KOPT-K1 (cell line): ENCODE results near the gene DPYSL5.
"Not testable (repeated sequence)": the region's sequence is repeated elsewhere in the genome, so short reads cannot be mapped to it uniquely, and the experiment has no call there.

ENCODE experiments used
- H3K27ac ChIP-seq: fragments of 200-600 bp; sonication (generic); 2 replicates; pipeline ENCODE4 v1.5.1; 2016; ENCODE audit warnings: antibody characterized with exemption, mild to moderate bottlenecking, low read depth, low read length; ENCODE audit not compliant: poor library complexity, severe bottlenecking
- H3K36me3 ChIP-seq: fragments of 200-600 bp; sonication (generic); 2 replicates; pipeline ENCODE4 v1.5.1; 2017; ENCODE audit warnings: antibody characterized with exemption, mild to moderate bottlenecking, low read length, moderate library complexity; ENCODE audit not compliant: insufficient read depth
- H3K9me3 ChIP-seq: fragments of 200-600 bp; sonication (generic); 2 replicates; pipeline ENCODE4 v1.5.1; 2017; ENCODE audit warnings: antibody characterized with exemption, low read length, mild to moderate bottlenecking; ENCODE audit not compliant: insufficient read depth, poor library complexity, severe bottlenecking

The DPYSL5 gene

DNA sequence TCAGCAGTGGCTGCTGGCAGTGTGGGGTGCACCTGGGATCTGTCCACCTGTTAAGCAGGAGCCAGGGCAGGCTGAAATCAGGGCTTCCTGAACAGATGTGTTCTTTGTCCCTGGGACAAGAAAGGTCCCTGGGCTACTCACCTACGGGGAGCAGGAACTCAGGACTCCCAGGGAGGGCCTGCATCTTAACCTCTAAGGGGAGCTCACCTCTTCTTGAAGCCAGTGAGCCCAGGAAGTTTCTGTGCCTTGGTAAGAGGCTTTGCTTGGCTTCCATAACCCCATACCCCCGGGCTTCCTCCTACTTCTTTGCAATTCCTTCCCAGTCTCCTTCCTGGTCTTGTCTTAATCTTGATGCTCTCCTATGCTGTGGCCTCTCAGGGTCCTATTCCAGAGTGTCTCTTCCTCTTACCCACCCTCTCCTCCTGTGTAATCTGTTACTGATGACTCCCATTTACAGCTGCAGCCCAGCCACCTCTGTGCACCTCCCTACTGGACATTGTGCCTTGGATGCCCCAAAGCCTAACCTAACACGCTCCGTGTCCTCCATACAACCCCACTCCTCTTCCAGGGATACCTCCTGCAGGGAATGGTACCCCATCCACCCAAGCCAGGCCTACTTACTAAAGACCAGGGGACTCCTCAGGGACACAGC, 66.9 kb downstream of the DPYSL5 start:
- Histone ChIP-seq H3K36me3 (no peaks in the 10 kb centered on the region), H3K27ac (no peak overlapping the region), H3K9me3 (peaks cover 7% of the 10 kb centered on the region)

DNA sequence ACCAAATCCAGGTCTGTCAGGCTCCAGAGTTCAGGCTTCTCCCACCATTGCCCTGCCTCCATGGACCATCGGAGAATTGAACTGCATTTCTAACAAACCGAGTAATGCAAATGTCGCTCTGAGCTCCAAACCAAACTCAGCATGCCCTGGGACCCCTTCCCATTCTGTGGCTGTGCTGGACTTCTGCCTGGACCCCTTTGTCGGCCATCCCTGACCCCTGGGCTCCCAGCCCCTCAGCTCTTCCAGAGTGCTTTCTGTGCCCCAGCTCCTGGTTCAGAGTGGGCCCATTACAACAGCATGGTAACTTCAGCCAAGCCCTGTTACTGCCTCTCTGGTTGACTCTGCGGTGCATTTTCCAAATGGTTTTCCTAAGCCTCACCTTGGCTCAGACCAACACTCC, 67.4 kb downstream of the DPYSL5 start:
- H3K9me3 ChIP-seq: peaks cover 4% of the 10 kb centered on the region
- H3K27ac ChIP-seq: no peak overlapping the region
- no peaks in the 10 kb centered on the region for H3K36me3 ChIP-seq

DNA sequence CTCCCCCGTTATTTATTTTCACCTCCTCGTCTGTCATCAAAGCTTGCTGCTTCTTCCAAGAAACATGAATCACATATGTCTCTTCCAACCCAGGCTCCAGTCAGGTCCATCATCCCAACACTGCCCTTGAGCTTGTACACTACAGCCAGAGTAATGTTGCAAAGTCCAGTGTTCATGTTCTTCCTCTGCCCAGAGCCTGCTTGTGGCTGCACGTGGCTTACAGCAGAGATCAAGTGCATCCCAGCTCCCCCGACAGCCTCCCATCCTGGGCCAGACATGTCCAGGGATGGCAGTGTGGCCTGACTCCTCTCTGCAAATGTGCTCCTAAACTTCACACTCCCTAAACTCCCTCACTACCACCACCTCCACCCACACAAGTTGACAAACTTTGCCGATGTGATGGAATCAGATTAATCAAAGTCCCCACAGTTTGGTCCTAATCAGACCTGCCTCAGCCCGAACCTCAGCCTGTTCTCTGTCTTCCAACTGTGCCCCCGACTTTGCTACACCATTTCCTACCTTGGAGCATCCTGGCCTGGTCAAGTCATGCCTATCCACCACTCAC, 68.3 kb downstream of the DPYSL5 start:
- Histone ChIP-seq H3K36me3 (no peaks in the 10 kb centered on the region), H3K27ac (no peak overlapping the region), H3K9me3 (no peaks in the 10 kb centered on the region)

DNA sequence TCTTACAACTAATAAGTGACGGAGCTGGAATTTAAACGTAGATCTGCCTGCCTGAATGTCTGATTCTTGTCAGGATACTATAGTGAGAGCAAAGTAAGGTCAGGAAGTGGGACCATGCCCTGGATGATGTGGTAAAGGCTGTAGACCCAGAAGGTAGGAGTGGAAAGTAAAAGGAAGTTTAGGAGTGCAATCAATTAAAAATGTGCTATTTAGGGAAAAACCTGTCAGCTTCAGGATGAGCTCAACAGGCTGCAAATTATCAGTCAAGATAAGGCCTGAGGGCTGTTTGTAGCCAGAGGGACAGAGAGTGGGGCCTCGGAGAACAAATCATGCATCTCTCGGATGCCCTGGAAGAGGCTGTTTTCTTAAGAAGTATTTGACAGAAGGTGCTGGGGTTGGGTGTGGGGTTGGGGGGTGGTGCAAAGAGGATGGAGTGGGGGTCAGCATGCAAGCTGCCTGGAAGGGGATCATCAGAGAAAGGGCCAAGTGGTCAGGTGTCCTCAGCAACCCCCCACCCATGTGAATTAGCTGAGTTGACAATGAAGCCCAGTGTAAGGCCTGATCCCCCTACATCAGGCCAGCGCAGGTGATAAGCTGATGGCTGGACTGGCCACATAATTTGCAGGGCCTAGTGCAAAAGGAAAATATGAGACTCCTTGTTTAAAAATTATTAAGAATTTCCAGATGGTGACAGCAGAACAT, 69.4 kb downstream of the DPYSL5 start:
- no peak overlapping the region for H3K27ac ChIP-seq
- no peaks in the 10 kb centered on the region for H3K36me3 ChIP-seq
- H3K9me3 ChIP-seq: no peaks in the 10 kb centered on the region

DNA sequence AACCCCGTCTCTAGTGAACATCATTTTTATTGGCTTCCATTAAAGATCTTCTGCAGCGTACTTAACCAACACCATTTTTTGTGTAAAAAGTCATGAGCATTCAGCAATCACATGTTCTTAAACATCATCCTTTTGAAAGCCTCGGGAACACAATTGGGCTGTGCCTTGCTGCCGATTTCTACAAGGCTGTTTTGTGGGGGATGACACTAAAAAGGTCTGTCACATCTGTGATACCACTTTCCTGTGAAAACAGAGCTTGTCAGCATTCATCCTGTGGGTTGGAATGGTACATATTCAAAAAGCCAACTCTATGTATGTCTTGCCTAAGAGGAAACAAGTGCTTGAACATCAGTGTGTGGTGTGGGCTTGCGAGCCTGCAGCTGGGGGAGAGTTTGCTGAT, 73.4 kb downstream of the DPYSL5 start:
- Histone ChIP-seq H3K9me3 (no peaks in the 10 kb centered on the region), H3K36me3 (no peaks in the 10 kb centered on the region), H3K27ac (no peak overlapping the region)

DNA sequence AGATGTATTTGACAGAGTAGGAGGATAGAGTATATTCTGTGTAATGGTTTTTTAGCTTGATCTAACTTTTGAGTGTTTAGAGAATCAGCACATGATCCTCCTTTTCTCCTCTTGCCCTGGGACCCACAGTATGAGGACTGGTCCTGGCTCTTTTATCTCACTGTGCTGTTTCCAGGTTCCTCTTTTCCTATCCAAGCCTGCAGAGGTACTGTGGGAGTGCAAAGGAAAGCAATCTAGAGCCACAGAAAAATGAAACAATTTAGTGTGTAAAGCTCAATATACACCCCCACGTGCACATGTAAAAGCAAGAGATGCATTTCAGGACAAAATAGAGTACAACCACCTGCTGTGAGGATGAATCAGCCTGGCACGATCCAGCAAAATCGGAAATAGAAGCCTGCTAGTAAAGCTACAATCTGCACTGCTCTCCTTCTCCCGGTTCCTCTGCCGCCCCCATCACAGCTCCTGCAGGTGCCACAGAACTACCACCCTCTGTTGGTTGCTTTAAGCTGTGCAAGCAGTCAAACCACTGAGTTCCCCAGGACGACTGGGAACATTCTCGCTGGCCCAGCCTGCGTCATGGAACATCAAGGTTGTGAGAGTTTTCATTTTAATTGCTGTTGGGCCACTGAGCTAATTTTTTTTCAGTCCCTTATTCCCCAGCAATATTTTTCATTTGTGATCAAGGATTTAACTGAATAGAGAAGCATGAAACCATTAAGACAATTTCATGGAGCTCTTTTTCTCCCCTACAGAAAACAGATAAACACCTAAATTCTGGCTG, 74.7 kb downstream of the DPYSL5 start:
- H3K9me3 ChIP-seq: no peaks in the 10 kb centered on the region
- H3K36me3 ChIP-seq: no peaks in the 10 kb centered on the region
- H3K27ac ChIP-seq: no peak overlapping the region

DNA sequence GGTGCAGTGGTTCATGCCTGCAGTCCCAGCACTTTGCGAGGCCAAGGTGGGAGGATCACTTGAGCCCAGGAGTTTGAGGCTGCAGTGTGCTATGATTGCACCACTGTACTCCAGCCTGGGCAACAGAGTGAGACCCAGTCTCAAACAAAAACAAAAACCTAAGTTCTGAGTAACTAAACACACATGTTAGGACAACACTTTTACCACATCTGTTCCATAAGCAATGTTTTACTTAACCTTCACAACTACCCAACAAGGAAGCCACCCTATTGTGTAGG, 75.2 kb downstream of the DPYSL5 start:
- not testable (repeated sequence) for H3K36me3 ChIP-seq, H3K9me3 ChIP-seq, H3K27ac ChIP-seq

DNA sequence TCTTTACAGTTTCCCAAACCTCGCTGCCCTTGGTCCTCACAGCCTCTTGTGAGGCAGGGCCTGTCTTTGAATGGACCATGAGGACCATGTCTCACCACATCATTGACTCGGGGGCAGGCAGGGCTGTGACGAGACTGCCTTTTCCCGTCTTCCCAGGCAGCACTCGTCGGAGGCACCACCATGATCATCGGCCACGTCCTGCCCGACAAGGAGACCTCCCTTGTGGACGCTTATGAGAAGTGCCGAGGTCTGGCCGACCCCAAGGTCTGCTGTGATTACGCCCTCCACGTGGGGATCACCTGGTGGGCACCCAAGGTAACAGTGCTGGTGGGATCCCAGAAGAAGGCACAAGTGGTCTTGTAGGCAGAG, 76.8 kb downstream of the DPYSL5 start:
- Histone ChIP-seq H3K36me3 (no peaks in the 10 kb centered on the region), H3K27ac (no peak overlapping the region)

DNA sequence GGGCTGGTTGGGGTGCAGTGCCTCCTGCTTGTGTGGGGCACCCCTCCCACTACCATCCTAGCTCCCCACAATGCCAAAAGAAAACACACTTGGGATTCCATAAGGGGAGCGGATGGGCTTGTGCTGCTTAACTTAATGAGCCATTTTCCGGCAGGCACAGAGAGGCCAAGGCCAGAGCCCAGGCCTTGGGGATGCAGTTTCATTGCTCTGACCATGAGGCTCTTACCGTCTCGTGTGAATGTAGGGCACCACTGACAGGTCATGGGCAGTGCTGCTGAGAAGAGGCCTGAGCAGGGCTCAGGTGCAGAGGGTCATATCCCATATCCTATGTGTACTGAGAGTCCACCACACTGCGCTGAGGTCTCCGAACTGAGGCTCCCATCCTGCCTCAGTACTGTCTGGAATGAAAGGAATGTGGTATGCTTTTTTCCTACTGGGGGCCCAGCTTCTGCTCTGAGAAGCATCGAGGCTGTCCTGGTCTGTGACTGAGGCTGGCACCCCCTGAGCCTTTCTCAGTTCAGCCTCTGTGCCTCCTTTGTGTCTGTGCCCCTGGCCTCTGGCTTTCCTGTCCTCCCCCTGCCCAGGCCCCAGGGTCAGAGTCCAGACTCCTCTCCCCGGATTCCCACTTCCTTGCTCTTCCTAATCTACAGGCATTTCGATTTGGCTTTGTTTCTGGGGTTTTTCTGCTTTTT, 77.3 kb downstream of the DPYSL5 start:
- Histone ChIP-seq H3K9me3 (no peaks in the 10 kb centered on the region), H3K36me3 (no peaks in the 10 kb centered on the region), H3K27ac (no peak overlapping the region)

More for the DNA sequence above, 76.8 kb downstream of the DPYSL5 start:
- H3K9me3 ChIP-seq: no peaks in the 10 kb centered on the region

DNA sequence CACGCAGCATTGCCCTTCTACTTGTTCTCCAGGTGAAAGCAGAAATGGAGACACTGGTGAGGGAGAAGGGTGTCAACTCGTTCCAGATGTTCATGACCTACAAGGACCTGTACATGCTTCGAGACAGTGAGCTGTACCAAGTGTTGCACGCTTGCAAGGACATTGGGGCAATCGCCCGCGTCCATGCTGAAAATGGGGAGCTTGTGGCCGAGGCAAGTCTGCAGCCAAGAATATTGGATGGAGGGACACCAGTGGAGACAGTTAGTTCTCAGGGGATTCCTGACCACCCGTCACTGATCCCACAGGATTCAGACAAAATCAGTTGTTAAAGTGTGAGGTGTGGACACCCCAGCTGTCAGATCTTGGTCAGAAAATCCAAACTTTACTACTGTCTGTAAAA, 79.3 kb downstream of the DPYSL5 start:
- no peaks in the 10 kb centered on the region for H3K36me3 ChIP-seq
- H3K9me3 ChIP-seq: no peaks in the 10 kb centered on the region
- H3K27ac ChIP-seq: no peak overlapping the region

DNA sequence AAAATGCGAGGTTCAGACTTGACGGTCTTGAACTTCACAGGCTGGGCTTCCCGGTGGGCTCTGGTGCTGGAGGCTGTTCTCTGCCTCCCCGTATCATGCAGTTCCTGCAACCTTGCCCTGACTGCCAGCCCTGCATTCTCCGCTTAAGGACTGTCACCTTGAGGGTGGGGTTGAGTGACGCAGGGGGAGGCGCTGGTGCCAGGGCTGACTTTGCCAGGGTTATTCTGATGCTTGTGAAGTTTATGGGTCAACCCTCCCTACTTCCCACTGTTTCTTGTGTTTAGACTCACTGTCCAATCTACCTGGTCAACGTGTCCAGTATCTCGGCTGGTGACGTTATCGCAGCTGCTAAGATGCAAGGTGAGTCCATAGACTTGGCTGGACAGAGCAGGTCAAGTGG, 85.0 kb downstream of the DPYSL5 start:
- no peaks in the 10 kb centered on the region for H3K9me3 ChIP-seq
- H3K36me3 ChIP-seq: no peaks in the 10 kb centered on the region
- H3K27ac ChIP-seq: no peak overlapping the region

DNA sequence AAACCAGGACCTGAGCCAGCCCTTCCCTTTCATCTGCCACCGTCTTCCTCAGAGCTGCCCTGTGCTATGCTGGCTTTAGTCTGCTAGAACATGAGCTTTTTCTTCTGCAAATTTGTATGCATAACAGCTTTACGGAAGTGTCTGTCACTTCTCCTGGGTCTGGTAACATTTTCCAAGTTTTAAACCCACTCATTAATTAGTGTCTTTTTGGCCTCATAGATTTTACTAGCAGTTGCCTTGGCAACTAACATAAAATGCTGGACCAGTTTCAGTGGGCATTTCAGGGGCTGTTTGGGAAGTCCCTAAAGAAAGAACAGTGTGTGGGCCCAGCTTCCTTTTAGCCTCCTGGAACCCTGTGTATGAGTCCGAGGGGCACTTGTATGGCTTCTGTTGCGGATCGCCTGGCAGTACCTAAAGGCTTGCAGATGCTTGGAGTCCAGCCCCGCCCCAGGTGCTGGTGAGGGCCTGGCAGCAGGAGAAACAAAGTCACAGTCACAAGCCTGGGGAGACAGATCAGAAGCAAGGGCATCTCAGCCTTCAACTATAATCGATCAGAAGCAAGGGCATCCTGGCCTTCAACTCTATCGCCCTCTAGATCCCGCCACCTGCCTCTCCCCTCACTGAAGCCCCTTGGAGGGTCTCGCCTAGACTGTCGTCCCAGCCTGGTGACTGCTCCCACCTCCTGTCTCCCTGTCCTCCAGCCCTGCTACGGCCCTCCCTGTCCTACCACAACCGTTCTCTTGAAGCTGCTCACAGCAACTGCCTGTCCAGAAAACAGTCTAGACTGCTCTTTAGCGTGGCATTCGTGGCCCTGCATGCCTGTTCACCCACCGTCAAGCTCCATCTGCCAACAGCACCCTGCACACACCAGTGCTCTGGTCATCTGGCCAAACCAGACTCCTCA, 85.8 kb downstream of the DPYSL5 start:
- H3K27ac ChIP-seq: no peak overlapping the region
- no peaks in the 10 kb centered on the region for H3K36me3 ChIP-seq
- no peaks in the 10 kb centered on the region for H3K9me3 ChIP-seq

DNA sequence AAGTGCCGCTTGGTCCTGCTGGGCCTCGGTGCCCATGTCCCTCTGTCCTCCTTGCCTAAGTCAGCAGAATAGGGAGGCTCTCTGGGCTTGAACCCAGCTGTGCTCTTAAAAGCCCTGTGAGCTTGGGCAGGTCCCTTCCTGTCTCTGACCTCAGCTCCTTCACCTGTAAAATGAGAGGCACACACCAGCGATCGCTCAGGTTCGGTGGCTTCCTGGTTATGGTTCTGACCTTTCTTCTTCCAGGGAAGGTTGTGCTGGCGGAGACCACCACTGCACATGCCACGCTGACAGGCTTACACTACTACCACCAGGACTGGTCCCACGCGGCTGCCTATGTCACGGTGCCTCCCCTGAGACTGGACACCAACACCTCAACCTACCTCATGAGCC, 86.4 kb downstream of the DPYSL5 start:
- no peaks in the 10 kb centered on the region for H3K36me3 ChIP-seq

DNA sequence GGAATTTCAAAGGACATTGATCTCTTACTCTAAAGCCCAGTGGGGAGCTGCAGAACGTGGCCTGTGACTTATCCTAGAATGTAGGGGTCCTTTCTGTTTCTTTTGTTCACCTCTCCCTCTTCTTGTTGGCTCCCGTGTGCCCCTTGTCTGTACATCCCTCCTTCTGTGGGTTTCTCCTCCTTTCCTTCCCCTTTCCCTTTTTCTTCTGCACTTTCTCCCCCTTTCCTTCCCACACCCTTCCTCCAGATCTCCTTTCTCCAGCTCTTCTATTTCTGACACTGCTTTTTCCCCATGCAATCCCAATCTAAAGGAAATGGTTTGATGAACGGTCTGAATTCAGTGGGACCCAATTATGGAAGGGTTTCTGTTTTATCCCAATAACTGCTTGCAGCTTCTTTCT, 87.1 kb downstream of the DPYSL5 start:
- H3K9me3 ChIP-seq: no peaks in the 10 kb centered on the region
- H3K27ac ChIP-seq: no peak overlapping the region
- H3K36me3 ChIP-seq: no peaks in the 10 kb centered on the region

More for the DNA sequence above, 86.4 kb downstream of the DPYSL5 start:
- no peaks in the 10 kb centered on the region for H3K9me3 ChIP-seq
- H3K27ac ChIP-seq: no peak overlapping the region
